K562 (cell line): ENCODE results near the gene CHST12. TPM values are rescaled to one million over a fixed set of nuclear protein-coding genes. Genes with fewer than 3 reads are reported as not detected.

Experiments
- ATAC-seq: fragments of 200-7000 bp; cut with Tn5 transposase; 3 replicates; pipeline ENCODE4 v1.9.1; 2020; ENCODE audit warnings: moderate library complexity
- BruUV-seq: library from RNA; stranded (reverse); fragments of 400-500 nt; replicated peaks from 2 replicates; lab custom pipeline; 2021; lab: Mats Ljungman, UMichigan
- CTCF ChIA-PET: fragments of 300-600 bp; formaldehyde crosslinking; extraction: SDS; loops from one replicate; lab custom pipeline; 2021; ENCODE audit warnings: low intra/inter-chr PET ratio; lab: Yijun Ruan, JAX
- POLR2A ChIA-PET: fragments of 300-600, 350-650 bp; sonication (Branson Sonifier 250); formaldehyde crosslinking; extraction: SDS; loops from one replicate; lab custom pipeline; 2021; ENCODE audit warnings: antibody characterized with exemption, inconsistent platforms; lab: Yijun Ruan, JAX
- DNase-seq, 4 experiments: peaks; one replicate each; pipeline versions ENCODE4 v3.0.0 to v3.0.0-alpha.2; 2011 to 2018; ENCODE audit warnings: low spot score in 3 of 4, mixed read lengths in 3 of 4; ENCODE audit errors: extremely low read depth in 1 of 4
- FAIRE-seq: peaks from 2 replicates; lab custom pipeline; 2011; peaks lifted over from hg19 to GRCh38; lab: Jason Lieb, UNC
- H2AFZ ChIP-seq: 2 replicates; pipeline ENCODE4 v1.6.0; 2011; ENCODE audit warnings: low read depth, low read length, control low read depth, inconsistent platforms
- H3K27ac ChIP-seq: fragments of 200-600 bp; 3 replicates; pipeline ENCODE4 v1.8.0; 2011; ENCODE audit warnings: low read depth, mild to moderate bottlenecking, control low read depth, inconsistent platforms, low read length, moderate library complexity, mixed read lengths; ENCODE audit errors: extremely low read depth
- H3K27me3 ChIP-seq, 2 experiments: fragments of 300-600 bp in 1 of 2; 2 replicates in 1 of 2; 3 replicates in 1 of 2; pipeline versions ENCODE4 v1.6.0 to v1.8.0; 2011; ENCODE audit warnings: inconsistent platforms in 2 of 2, low read length in 2 of 2, mild to moderate bottlenecking in 1 of 2, mixed read lengths in 1 of 2, moderate library complexity in 1 of 2; ENCODE audit not compliant: control insufficient read depth in 2 of 2, insufficient read depth in 2 of 2
- H3K36me3 ChIP-seq: fragments of 300-600 bp; 3 replicates; pipeline ENCODE4 v1.8.0; 2011; ENCODE audit warnings: mild to moderate bottlenecking, low read length, inconsistent platforms; ENCODE audit not compliant: control insufficient read depth, insufficient read depth
- H3K4me1 ChIP-seq, 2 experiments: fragments of 200-600 bp in 1 of 2; replicated peaks in 1 of 2; 2 replicates in 1 of 2; 3 replicates in 1 of 2; pipeline versions ENCODE4 v1.5.1 to v1.8.0; 2011; ENCODE audit warnings: inconsistent platforms in 2 of 2, low read length in 2 of 2, mild to moderate bottlenecking in 1 of 2, mixed read lengths in 1 of 2, moderate library complexity in 1 of 2; ENCODE audit not compliant: control insufficient read depth in 2 of 2, insufficient read depth in 2 of 2
- H3K4me2 ChIP-seq: 2 replicates; pipeline ENCODE4 v1.6.1; 2011; ENCODE audit warnings: low read length, control low read depth, inconsistent platforms, mixed read lengths; ENCODE audit not compliant: insufficient read depth
- H3K4me3 ChIP-seq: fragments of 200-600 bp; sonication (generic), shearing (Covaris generic); 2 replicates; pipeline ENCODE4 v1.5.1; 2016; ENCODE audit warnings: control low read depth, inconsistent platforms
- H3K79me2 ChIP-seq: fragments of 200-600 bp; 3 replicates; pipeline ENCODE4 v1.8.0; 2011; ENCODE audit warnings: low read length, inconsistent platforms; ENCODE audit not compliant: control insufficient read depth, insufficient read depth
- H3K9ac ChIP-seq, 2 experiments: 2 replicates each; pipeline versions ENCODE4 v1.6.0 to v1.6.1; 2011; ENCODE audit warnings: low read depth in 2 of 2, low read length in 2 of 2, control low read depth in 1 of 2, inconsistent platforms in 1 of 2, mild to moderate bottlenecking in 1 of 2, mixed read lengths in 1 of 2; ENCODE audit not compliant: insufficient read depth in 1 of 2
- H3K9me1 ChIP-seq: one replicate; pipeline ENCODE4 v1.6.0; 2011; ENCODE audit warnings: inconsistent platforms, mild to moderate bottlenecking, low read length, moderate library complexity; ENCODE audit not compliant: control insufficient read depth, insufficient read depth
- H3K9me3 ChIP-seq: replicated peaks from 2 replicates; pipeline ENCODE4 v1.5.1; 2011; ENCODE audit warnings: low read depth, low read length, inconsistent platforms; ENCODE audit not compliant: control insufficient read depth, insufficient read depth
- H4K20me1 ChIP-seq: replicated peaks from 2 replicates; pipeline ENCODE4 v1.6.1; 2011; ENCODE audit warnings: low read length, inconsistent platforms, mixed read lengths; ENCODE audit not compliant: control insufficient read depth, insufficient read depth
- HNRNPLL ChIP-seq: fragments of 200-400 bp; formaldehyde crosslinking; IDR thresholded peaks from 2 replicates; pipeline ENCODE4 v1.6.1; 2017; ENCODE audit warnings: low read length, low read depth, mild to moderate bottlenecking; ENCODE audit not compliant: poor library complexity, severe bottlenecking
- POLR2B ChIP-seq: fragments of 450-650 bp; IDR thresholded peaks from 2 replicates; pipeline ENCODE4 v1.6.1; 2018; ENCODE audit warnings: low read depth; ENCODE audit not compliant: partially characterized antibody
- POLR2G ChIP-seq: fragments of 200-400 bp; formaldehyde crosslinking; IDR thresholded peaks from 2 replicates; pipeline ENCODE4 v1.6.1; 2017; ENCODE audit warnings: low read depth, mild to moderate bottlenecking, antibody characterized with exemption, low read length, moderate library complexity
- RBM22 ChIP-seq: fragments of 200-400 bp; formaldehyde crosslinking; IDR thresholded peaks from 2 replicates; pipeline ENCODE4 v1.6.1; 2018; ENCODE audit warnings: low read length, low read depth; ENCODE audit not compliant: poor library complexity, severe bottlenecking
- TFAP4 ChIP-seq: sonication (generic); formaldehyde crosslinking; IDR thresholded peaks from 2 replicates; pipeline ENCODE4 v1.8.0; 2022; ENCODE audit warnings: missing genetic modification reagents, mild to moderate bottlenecking, moderate library complexity, borderline replicate concordance
- ZNF224 ChIP-seq: sonication (generic); formaldehyde crosslinking; IDR thresholded peaks from 2 replicates; pipeline ENCODE4 v1.8.0; 2022; ENCODE audit warnings: mild to moderate bottlenecking, missing genetic modification reagents
- ZNF511 ChIP-seq: sonication (generic); formaldehyde crosslinking; IDR thresholded peaks from 2 replicates; pipeline ENCODE4 v1.8.0; 2022; ENCODE audit warnings: mild to moderate bottlenecking, missing genetic modification reagents
- WGBS: fragments of 100-300 bp; shearing (Covaris generic); methylation state at CpG from one replicate; pipeline ENCODE4 v1.1.6; 2016; ENCODE audit warnings: low coverage, mixed read lengths; ENCODE audit not compliant: insufficient coverage; ENCODE audit errors: missing lambda C conversion rate; 5-methylcytosine and 5-hydroxymethylcytosine counted together
- in situ Hi-C: fragments of 300-500 bp; cut with MboI; formaldehyde crosslinking; loops from 4 replicates; pipeline ENCODE4 v1.15.0; 2018; ENCODE audit warnings: inconsistent platforms, mixed read lengths
- intact Hi-C: fragments of 100-400 bp; cut with micrococcal nuclease; formaldehyde crosslinking; loops from 2 replicates; pipeline ENCODE4 v1.14.2; 2022
- polyA plus RNA-seq, 8 experiments: library from polyadenylated mRNA; depleted of rRNA in 4 of 8; stranded (reverse) in 5 of 8; unstranded in 3 of 8; fragments of >200 nt; fragmentation: Nextera tagmentation in 2 of 8; fragmentation: Illumina TruSeq in 1 of 8; extraction: Ambion mirVana in 2 of 8; extraction: Trizol in 1 of 8; gene quantifications; 2 replicates each; pipeline versions ENCODE4 v1.2.1 to v1.2.3, GENCODE V29; 2011 to 2014; ENCODE audit warnings: inconsistent platforms in 1 of 8, missing spikeins in 1 of 8
- total RNA-seq, 7 experiments: library from RNA; depleted of rRNA in 6 of 7; stranded (reverse); fragments of >200 nt in 6 of 7; fragmentation: Illumina TruSeq in 2 of 7; extraction: Trizol in 2 of 7; gene quantifications; 2 replicates each; pipeline versions ENCODE4 v1.2.1 to v1.2.3, GENCODE V29; 2011 to 2021; ENCODE audit warnings: low replicate concordance in 1 of 7

Gene CHST12
- total and polyA plus RNA-seq, 9 of the 15 experiments (the other 6 are each of a cell fraction or from before 2014, with no cell fraction given): 0.18 to 19.8 (median 3.6) TPM

- no peaks in the 10 kb centered on the region for H3K9me1 ChIP-seq
- ChIA-PET POLR2A (interaction anchor here (1.1 to 2.4 kb wide), 4 partner anchors 9 to 25 kb away, joined by 4 to 10 read pairs (median 5); no protein-coding TSS in a partner anchor), CTCF (no interaction called here)
- intact Hi-C loops (loop anchor here (10.0 kb wide), 1 partner anchor 60 kb away; no protein-coding TSS in a partner anchor), in situ Hi-C loops (no loop called here)
- DNase-seq (no peak), ATAC-seq (no peak), FAIRE-seq (no peak)
- H3K9ac ChIP-seq: no peak overlapping the region
- no peak overlapping the region for H3K4me3 ChIP-seq
- 0 out of 5 replicates have a peak, but pooled peaks cover 0 to 2% of the 10 kb centered on the region in 2 experiments for H3K4me1 ChIP-seq
- no peaks in the 10 kb centered on the region for H3K9me3 ChIP-seq
- WGBS: 92% methylated on average over 17 of the region's 18 CpGs
- H3K36me3 ChIP-seq: peaks cover 96% of the 10 kb centered on the region
- peaks cover 16% of the 10 kb centered on the region for H4K20me1 ChIP-seq
- no TSS peak for BruUV-seq
- H3K27ac ChIP-seq: no peak overlapping the region
- no peaks in the 10 kb centered on the region for H3K27me3 ChIP-seq
- no peak for TF ChIP-seq POLR2B
- TF ChIP-seq ZNF511 (CRISPR knock-in tag): no peak
- no peak for TF ChIP-seq HNRNPLL
- TF ChIP-seq POLR2G: peak; percentile 58
- TF ChIP-seq TFAP4 (CRISPR knock-in tag): no peak
- peak; percentile 57 for TF ChIP-seq RBM22
- no peak for TF ChIP-seq ZNF224 (CRISPR knock-in tag)
- H3K4me2 ChIP-seq: no peak overlapping the region
- H2AFZ ChIP-seq: no peak overlapping the region
- H3K79me2 ChIP-seq: peaks cover 53% of the 10 kb centered on the region
Measured at GRCh38 chr7:2374401-2374800, 29.0 kb upstream of the CHST12 start.
